Peyer's patch (tissue), 4 donors: ENCODE measurements around the gene UCP3.

Experiments
- POLR2A ChIP-seq, 2 donors: fragments of 450-650 bp; IDR thresholded peaks; one replicate each; pipeline ENCODE4 v1.5.1; 2017; ENCODE audit warnings: antibody characterized with exemption in 2 of 2, mild to moderate bottlenecking in 2 of 2, moderate library complexity in 2 of 2
- TF ChIP-seq, protein P1 (sequence below), 6 experiments: fragments of 450-650 bp in 4 of 6; fragments of 200-600 bp in 2 of 6; sonication (generic) in 1 of 6; IDR thresholded peaks; one replicate each; pipeline ENCODE4 v1.5.1; 2017 to 2019; ENCODE audit warnings: antibody characterized with exemption in 6 of 6, mild to moderate bottlenecking in 3 of 6, moderate library complexity in 1 of 6

DNA sequence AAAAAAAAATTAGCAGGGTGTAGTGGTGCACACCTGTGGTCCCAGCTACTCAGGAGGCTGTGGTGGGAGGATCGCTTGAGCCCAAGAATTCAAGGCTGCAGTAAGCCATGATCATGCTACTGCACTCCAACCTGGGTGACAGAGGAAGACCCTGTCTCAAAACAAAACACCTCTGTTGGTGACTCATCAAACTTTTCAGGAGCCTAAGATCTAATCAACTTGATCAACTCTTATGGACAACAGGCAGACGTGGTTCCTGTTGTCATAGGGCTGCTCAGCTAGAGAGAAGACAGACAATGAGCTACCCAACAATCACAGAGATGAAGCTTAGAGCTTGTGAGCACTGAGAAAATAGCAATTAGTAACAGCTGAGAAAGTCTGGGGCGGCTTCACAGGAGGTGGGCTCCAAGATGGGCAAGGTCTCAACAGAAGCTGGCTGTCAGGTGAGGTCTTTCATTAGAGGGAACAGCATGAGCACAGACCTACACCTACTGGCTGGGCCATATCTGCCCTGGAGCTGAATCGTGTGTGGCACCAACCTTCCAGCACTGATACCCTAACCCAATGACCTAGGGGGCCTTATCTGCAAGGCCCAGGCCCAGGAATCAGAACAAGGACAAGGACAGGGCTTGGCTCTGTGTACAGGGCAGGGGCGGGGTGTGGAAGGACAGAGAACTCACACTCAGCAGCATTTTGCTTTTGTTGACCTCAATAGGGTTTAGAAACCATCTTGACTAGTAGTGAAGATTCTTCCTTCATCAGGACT lies 7.2 kb upstream of the UCP3 start:
- TF ChIP-seq POLR2A (IDR thresholded peaks at IDR 0.05), result no peak
- TF ChIP-seq, protein P1, sequence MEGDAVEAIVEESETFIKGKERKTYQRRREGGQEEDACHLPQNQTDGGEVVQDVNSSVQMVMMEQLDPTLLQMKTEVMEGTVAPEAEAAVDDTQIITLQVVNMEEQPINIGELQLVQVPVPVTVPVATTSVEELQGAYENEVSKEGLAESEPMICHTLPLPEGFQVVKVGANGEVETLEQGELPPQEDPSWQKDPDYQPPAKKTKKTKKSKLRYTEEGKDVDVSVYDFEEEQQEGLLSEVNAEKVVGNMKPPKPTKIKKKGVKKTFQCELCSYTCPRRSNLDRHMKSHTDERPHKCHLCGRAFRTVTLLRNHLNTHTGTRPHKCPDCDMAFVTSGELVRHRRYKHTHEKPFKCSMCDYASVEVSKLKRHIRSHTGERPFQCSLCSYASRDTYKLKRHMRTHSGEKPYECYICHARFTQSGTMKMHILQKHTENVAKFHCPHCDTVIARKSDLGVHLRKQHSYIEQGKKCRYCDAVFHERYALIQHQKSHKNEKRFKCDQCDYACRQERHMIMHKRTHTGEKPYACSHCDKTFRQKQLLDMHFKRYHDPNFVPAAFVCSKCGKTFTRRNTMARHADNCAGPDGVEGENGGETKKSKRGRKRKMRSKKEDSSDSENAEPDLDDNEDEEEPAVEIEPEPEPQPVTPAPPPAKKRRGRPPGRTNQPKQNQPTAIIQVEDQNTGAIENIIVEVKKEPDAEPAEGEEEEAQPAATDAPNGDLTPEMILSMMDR (IDR thresholded peaks at IDR 0.05), result no peak
